IPS-NIHi7 (cell line): Measurements from ENCODE around the gene EVC2.

Experiments
- DNase-seq: peaks from one replicate; pipeline ENCODE4 v3.0.0; 2012; ENCODE audit warnings: mixed read lengths; ENCODE audit errors: extremely low spot score

The EVC2 gene

DNA sequence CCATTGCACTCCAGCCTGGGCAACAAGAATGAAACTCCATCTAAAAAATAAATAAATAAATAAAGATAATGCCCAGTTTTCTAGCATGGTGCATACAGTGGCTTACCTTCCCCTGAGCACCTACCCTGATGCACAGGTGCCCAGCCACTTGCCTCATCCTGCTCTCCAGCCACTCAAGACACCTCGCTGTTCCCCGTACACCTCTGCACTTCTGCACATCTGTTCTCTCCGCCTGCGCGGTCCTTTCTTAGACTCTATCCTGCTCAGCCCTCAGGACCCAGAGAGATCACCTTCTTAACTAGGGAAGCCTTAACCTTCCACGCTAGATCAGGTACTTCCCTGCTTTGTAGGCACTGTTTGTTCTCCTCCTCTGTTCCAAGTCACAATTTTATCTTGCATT is 5.5 kb upstream of the EVC2 start:
- no peak for DNase-seq

DNA sequence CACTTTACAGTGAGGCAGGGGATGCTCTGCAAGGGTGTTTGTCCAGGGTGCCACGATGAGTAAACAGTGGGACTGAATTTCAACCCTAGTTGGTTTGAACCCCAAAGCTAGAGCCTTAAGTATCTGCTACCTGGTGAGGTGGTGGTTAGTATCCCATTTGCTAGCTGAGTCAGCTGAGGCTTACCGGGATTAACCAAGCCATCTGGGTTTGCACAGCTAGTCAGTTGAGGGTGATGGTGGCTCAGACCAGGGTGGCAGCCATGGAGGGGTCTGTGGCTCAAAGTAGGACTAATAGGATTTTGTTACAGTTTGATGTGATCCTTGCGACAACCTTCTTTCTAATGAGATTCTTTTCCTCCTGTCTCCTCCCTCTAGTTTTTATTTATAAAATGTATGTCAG is 4.6 kb upstream of the EVC2 start:
- DNase-seq = no peak

DNA sequence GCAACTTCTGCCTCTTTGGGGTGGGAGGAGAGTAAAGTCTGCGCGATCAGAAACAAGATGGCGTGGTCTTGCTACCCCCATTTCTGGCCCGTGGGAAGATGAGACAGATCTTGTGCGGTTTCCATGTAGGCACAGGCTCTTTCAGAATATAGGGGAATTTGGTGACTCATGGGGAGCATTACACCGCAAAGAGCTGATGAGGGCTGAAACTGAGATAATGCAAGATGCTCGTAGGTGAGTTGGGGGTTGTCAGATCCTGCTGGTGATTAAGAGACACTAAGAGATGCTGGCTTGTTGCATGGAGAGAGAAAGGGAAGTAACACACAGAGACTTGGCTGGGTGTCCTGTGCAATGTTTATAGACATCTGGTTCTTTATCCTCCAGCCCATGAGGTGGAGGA is 4.2 kb upstream of the EVC2 start:
- no peak for DNase-seq

DNA sequence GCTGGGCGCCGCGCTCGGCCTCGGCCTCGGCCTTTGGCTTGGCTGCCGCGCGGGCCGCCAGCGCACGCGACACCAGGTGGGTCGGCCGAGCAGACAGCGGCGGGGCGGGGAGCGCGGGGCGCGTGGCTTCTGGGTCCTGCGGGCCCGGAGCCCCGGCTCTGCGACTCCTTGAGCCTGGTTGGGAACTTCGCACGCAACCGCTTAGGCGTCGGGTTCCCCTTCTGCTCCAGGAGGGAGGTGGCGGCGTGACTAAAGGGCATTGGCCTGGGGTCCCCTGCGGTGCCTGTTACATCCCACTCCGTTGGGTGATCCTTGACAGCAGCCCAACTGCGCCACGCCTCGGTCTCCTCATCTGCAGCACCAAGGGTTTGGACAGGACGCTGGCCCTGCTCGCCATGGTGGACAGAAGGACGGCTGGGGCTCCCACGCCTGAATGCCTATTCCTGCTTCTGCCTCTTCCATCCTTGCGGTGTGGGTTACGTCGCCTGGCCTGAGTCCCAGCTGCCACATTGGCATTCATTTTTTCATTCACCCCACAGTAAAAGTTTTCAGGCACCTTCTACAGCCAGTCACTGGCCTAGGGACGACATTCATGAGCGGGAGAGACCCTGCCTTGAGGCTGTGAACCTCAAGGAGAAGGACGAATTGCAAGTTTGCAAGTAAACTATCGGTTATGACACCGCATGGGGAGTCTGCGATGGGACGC is 3.3 kb upstream of the EVC2 start:
- peak; percentile 50 for DNase-seq

DNA sequence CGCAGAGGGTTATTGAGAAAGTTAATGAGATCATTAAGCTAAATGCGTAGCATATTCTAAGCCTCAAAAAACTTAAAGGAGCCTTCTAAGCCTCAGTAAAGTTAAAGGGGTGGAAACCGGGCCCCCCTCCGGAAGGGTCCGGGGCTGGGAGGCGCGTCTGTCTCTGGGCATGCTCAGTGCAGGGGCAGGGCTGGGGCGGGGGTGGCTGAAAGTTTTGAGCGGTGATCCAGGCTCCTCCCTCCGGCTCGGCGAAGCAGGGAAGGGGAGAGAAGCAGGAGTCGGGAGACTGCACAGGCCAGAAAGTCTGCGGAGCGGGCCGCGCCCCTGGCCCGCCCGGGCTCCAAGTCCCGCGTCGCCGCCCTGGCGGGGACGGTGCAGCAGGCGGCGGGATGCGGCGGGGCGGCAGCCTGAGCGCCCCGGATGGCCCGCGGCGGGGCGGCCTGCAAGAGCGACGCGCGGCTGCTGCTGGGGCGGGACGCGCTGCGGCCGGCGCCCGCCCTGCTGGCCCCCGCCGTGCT is 2.7 kb upstream of the EVC2 start, which contains the start of gene EVC:
Gene EVC (plus strand): TSS at position 241 of the 518 bp plus-strand sequence. CDS start 180 bp downstream, at position 421.
- peak; percentile 91 for DNase-seq

DNA sequence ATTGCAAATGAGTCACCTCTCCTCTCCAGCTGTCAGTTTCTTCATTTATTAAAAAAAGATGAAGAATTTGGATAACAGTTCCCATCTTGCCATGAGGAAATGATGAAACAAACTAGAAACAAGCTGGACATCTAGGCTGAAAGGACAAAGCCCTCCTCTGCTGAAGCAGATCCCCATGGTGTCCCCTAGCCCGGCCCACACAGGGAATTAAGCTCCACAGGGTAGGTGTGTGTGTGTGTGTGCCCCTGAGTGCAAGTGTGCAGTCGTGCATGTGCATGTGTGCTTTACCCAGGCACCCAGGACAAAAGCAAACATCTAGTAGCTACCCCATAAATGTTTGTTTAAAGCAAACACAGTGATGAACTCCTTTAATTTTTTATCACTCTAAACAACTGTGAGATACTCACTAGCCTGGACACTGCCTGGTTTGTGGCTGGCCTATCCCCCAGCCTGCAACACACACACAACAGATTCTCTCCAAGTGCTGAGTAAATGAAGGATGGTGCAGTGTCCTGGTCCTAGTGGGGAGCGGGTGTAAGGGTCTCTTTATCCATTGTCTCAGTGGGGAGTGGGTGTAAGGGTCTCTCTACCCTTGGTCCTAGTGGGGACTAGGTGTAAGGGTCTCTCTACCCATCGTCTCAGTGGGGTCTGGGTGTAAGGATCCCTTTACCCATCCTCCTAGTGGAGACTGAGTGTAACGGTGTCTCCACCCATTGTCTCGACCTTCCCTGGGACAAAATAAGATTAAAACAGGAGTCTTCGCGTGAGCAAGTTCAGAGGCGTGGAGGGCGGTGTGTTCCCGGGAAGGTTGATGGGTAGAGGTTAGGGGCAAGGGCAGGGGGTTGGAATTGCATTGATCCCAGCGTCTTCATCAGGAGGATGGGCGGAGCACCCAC is 2.0 kb upstream of the EVC2 start:
- DNase-seq = peak; percentile 36

DNA sequence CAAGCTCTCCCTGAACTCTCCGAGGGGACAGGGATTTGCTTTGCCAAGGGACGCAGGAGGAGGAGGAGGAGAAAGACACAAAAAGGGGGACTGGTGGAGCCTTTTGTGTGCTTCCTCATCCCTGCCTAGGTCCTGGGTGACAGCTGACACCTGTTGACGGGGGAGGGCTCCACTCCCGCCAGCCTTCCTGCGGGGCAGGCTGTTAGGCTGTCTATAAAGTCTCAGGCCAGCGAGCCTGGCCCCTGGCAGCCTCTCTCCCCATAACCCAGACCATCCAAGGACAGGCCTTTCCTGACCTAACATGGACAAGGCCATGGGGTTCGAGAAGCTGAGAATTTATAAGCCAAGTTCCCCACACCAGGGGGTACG is 832 bp upstream of the EVC2 start:
- DNase-seq = no peak

DNA sequence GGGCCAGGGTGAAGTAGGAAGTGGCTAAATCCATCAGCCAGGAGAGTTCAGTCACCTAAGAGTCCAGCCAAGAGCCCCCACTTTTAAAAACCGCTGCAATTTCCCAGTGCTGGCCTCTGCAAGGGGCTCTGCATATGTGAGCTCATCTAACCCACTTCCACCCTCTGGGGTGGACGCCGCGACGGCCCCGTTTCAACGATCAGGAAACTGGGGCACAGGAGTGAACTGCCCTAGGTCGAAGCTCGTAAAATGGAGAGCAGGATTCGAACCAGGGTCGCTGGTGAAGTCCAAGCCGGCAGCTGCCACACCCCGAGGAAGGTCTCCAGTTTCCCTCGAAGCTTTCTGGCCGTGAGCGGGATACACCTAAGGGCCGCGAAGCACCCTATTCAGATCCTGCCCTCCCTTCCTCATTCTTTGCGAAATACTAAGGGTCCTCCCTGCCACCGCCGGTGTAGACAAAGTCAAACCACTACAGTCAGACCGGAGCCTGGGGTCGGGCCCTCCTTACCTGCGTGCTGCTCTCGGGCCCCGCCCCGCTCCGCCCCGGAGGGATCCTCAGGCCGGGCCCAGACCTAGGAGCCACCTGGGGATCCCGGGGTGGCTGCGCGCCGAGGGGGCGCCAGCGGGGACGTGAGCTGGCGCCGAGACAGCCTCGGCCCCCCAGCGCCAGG is 446 bp downstream of the EVC2 start:
- peak; percentile 43 for DNase-seq

DNA sequence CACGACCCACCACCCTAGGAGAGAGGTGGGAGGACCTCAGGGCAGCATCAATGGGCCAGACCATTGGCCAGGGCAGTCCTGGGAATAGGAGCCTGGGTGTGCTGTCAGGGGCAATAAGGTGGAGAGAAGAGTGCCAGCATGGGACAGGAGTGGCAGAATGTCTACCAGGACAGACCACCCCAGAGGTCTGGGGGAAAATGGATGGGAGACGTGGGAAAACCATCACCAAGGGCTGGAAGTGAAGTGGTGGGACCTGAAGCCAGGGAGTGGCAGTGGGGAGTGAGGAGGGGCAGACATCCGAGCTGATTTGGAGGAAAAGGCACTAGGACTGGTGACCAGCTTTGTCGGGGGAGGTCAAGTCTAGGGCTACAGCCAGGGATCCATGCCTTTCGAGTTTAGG is 993 bp downstream of the EVC2 start:
- no peak for DNase-seq

DNA sequence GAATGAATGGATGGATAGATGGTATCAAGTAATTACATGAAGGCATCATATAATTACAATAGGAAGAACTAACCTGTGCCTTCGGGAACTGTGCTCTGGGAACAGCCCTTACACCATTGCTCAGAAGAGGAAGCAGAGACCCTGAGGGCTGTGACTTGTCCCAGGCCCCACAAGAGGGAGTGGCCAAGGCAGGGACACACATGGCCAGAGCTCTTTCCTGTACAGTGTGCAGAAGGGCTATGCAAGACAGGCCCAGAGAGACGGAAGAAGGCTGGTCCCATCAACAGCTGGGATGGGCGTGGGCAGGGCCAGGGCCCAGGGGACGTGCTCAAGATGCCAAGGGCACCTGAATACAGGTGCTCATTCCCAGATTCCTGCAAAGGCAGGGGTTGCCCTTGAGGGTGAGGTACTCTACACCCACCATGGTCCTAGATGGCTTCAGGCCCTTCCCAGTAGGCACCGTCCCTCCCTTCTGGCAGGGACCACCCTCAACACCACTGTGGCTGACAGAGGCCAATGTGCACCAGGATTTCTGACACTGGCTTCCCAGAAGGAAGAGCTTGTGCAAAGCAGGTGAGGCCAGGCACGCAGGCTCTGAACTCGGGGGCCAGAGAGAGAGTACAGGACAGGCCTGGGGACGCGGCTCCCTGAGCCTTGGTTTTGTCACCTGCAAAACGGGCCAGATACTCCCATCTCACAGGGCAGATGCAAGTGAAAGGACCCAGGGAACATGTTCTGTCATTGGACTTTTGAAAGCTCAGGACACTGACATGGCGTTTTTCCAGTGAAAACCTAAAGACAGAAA is 1.7 kb downstream of the EVC2 start:
- DNase-seq = no peak

DNA sequence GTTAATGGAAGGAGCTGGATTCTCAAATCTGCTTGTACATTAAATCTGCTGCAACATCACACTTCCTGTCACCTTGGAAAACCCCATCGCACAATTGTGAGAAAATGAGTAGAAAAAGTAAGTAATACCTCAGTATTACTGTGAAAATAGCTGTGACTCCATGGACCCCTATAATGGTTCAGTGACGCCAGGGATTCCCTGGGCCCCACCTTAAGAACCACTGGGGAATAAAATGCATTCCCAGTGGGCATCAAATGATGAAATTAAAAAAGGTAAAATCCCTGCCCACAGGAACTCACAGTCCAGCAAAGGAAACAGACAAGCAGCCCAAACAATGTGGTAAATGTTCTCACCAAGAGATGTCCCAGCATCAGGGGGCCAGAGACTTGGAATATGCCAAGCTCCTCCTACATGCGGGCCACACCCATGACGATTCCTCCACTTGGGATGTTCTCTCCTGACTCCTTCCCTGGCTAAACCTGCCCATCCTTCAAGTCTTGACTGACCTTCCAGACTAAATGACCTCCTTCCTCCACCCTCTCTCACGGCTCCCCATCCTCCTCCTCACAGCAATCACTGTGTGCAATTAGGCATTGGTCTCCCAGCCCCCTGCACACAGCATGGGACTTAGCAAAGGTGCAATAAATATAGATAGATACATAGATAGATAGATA is 2.6 kb downstream of the EVC2 start:
- DNase-seq = no peak

DNA sequence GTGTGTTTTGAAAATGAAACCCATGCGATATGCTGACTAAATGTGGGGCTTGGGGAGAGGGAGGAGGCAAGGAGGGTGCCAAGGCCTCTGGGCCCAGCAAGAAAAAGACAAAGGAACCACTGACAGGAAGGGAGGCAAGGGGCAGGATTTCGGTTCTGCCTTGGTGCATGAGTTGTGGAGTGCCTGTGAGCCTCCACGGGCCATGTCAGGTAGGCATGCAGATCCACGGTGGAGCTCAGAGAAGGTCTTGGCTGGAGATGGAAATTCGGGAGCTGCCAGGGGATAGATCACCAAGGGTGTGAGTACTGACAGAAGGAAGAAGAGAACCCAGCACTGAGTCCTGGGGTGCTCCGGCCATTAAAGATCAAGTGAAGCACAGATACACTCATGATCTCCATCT is 4.1 kb downstream of the EVC2 start:
- DNase-seq = no peak

DNA sequence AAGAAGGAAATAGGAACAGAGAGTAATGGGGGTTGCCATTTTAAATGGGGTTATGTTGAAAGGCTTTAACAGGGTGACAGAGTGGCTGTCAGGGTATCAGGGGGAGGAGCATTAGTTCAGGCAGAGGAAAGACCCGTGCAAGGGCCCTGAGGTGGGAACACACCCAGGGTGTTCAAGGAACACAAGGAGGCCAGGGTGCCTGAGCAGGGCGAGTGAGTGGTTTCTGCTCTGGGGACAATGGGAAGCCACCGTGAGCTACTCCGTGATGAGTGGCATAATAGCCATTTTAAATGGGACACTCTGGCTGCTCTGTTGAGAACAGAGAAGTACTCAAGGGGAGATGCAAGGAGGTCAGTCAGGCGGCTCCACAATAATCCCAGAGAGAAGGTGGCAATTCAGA is 4.5 kb downstream of the EVC2 start:
- no peak for DNase-seq

DNA sequence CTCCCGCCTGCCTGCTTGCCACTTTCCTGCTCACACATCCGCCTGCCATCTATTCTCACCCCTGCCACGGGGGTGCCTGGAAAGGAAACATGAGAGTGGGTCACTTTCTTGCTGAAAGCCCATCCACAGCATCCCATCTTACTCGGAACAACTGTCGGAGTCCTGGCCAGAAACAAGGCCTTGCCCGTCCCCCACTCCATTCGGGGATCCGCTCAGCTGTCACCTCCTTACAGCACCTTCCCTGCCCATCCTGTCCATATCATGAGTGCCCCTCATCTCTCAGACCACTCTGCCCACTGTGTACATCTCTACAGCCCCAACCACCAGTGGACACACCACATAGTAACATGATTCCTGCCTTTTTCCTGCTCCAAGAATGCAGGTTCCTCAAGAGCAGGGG is 6.4 kb downstream of the EVC2 start:
- DNase-seq = no peak

DNA sequence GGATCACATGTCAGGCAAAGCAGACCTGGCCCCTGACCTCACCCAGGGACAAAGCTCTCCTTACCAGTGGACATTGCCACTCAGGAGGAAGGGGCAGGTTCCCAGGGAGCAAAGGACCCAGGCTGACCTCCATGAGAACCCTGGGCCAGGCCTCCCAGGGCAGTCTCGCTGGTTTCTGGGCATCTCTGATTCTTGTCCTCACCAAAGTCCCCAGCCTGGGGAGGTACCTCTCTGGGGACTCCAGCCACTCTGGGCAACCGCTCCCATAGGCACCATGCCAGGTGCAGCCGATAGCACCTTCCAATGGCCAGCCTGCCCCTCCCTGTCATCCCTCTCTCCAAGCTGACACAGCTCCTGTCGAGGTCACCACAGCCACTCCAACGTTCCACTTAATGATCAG is 7.9 kb downstream of the EVC2 start:
- DNase-seq = no peak

DNA sequence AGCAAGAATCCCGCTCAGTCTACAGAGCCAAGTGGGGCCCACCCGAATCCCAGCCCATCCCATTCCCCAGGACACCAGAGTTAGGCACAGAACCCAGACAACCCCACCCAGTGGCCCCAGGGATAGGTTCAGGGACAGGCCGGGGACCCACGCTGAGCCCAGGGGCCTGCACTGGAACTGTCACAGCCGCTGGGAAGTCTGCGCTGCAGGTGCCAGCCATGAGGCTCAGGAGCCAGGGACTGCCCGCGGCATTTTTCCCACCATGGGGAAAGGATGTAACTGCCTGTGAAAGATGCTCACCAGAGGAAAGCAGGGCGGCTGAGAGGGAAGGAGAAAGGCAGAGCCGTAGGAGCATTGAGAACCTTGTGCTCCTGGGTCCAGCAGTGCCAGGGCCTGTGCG is 12.0 kb downstream of the EVC2 start:
- no peak for DNase-seq

DNA sequence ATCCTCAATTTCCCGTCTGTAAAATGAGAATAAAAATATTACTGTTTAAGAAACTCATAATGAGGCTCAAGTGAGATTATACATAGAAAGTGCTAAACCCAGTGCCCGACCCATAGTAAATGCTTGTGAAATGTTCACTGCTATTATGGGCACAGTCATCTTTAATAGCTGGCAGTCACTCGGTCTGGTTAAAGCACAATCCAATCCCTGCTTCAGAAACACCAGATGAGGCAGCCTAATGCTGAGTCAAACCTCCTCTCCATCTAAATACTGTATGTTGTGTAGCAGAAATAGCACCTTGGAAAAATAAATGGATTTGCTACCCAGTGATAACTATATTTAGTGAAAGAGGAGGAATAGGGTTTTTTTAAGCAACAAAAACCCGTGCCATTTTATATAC is 14.5 kb downstream of the EVC2 start:
- no peak for DNase-seq

DNA sequence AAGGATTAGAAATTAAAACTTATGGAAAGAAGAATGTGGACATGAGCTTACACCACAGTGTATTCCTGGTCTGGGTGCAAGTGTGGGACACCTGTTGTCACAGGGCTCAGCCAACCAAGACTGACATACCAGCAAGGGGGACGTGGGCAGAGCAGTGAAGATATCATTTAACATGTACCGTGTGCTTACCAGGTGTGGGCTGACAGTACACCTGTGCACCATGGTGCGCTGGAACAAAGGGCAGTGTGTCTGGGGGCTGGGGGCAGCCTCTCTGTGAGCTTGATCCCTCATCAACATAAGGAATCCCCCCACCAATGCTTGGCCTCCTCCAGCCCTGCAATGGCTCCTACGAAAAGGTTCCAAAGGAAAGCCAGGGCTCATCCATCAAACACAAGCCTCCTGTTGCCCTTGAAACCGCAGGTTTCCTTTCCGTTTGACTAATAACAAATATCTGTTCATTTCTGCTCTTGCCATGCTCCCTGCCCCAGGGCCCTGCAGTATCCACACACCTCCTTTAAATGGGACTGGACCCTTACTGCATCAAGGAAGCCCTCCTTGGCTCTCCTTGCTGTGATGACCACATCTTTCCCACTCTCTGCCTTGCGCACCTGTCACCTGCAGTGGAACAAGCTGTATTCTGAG is 16.7 kb downstream of the EVC2 start:
- no peak for DNase-seq

DNA sequence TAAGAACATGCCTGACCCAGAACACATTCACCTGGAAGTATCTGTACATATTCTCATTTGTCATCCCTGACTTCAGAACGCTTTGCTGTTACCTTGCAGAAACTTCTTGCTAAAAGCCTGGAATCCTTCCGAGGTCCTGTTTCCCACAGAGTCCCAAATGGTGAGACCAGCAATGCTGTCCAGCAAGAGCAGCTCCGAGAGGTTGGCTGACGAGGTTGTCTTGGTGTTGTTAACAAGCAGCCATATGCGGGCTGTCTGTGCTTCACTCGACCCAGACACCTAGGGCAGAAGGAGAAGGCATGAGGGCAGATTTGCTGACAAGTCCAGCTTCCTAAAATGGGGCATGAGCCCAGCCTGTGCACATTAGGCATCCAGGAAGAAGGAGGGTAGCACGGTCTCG is 19.3 kb downstream of the EVC2 start:
- DNase-seq = no peak

DNA sequence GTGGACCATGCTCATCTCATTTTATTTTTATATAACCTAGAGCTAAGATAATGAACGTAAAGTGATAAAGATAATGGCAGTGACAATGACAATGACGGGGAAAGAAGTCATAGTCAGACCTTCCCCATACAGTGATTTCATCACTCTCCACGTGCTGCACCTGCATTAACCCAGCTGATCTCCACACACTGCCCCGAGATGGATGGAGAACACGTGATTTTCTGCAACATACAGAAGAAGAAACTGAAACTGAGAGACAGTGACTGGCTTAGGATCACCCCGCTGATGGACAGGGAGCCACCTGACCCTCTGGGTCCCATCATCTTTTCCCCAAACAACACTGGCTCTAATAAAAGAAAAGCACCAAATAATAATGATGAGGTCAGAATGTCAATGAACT is 22.0 kb downstream of the EVC2 start:
- no peak for DNase-seq

DNA sequence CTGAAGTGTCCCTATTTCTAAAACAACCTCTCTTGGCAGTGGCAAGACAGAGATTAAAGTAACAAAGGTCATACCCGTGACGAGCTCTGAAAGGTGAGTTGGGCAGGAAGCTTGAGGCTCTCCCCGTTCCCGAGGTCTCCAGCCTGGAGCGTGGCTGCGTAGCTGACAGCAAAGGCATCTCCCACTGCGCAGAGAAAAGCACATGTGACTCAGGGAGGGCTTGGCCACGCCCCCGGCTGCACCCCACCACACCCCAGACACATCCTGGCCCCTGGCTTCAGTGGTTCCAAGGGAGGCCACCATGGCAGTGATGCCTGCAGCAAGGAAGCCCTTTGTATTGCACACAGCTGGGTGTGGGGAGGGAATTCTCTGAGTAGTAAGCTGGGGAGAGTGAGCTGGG is 23.1 kb downstream of the EVC2 start:
- no peak for DNase-seq
